ENCODE measurements around the gene DNM1. TPM values are rescaled to one million over a fixed set of nuclear protein-coding genes. Genes with fewer than 3 reads are reported as not detected.

DNM1 gene
- total and polyA plus RNA-seq, 2 donors (not counting 3 experiments of a cell fraction or from before 2014, with no cell fraction given) = 0.59 to 2.9 TPM

DNA sequence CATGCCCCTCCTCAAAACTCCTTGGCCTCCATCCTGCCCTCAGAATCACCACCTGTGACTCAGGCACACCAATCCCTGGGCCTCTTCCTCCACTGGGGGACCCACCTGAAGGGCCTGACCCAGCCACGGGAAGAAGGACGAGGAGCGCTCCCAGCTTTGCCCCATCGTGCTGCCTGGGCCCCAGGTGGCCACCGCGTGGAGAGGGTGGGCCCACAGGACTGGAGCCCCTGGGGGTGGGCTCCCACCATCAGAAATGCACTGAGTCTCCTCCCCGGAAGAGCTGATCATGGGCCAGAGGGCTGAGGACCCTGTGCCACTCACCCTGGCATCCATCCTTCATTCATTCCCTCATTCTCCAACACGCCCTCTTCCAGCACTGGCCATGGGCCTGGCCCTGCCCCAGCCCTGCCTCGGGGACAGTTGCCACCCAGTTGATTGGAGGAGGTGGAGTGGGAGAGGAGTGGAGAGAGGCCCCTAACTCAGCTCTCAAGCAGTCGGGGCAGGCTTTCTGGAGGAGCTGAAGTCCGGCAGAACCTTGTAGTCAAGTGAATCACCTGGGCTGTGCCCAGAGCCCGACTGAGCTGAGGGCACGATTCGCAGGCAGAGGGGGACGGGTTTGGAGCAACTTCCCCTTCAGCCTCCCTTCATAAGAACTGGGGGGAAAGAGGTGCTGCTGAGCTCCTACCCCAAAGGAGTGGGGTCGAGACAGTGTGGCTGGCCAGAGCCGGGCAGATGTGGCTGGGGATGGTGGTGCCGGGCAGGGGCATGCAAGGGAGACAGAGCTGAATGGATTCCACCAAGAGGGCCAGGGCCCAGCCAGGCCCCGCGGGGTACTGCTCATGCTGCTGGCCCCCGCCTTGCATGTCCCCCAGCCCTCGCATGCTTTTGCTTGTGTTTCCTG lies 29.6 kb downstream of the DNM1 start:
- no peaks in the 10 kb centered on the region for H3K4me1 ChIP-seq (ENCODE audit: control insufficient read depth, extremely low read depth, insufficient read depth, low read length)
- POLR2A ChIA-PET = no interaction called here
- no peak overlapping the region for H2AFZ ChIP-seq (ENCODE audit: low read depth, low read length)
- intact Hi-C loops (cut with micrococcal nuclease) = no loop called here
- H3K27ac ChIP-seq (ENCODE audit: insufficient read depth, low read depth, low read length) = no peak overlapping the region
- no peaks in the 10 kb centered on the region for H3K79me2 ChIP-seq (ENCODE audit: control insufficient read depth, insufficient read depth, low read length)
- no peak overlapping the region for H3K4me2 ChIP-seq (ENCODE audit: insufficient read depth, low read length)
- no peak overlapping the region for H3K9ac ChIP-seq (replicated peaks; ENCODE audit: extremely low read depth, insufficient read depth, low read length)
- no peaks in the 10 kb centered on the region for H3K9me1 ChIP-seq (replicated peaks; ENCODE audit: control insufficient read depth, extremely low read depth, insufficient read depth, low read length)
- no peaks in the 10 kb centered on the region for H3K9me3 ChIP-seq (replicated peaks; ENCODE audit: control insufficient read depth, insufficient read depth, low read length)
- CTCF ChIA-PET = interaction anchor here (1.0 to 1.4 kb wide), 2 partner anchors 22 to 40 kb away, joined by 3 to 5 read pairs; no protein-coding TSS in a partner anchor
- DNase-seq (ENCODE audit: low read depth, low spot score) = no peak
- dilution Hi-C loops (cut with MboI; ENCODE audit: extremely low pct_ligation_motif_present, low sequenced_read_pairs) = no loop called here
- no peaks in the 10 kb centered on the region for H3K36me3 ChIP-seq (ENCODE audit: control insufficient read depth in 2 of 2, extremely low read depth in 1 of 2, insufficient read depth in 2 of 2, low read length in 2 of 2)
- H4K20me1 ChIP-seq (replicated peaks; ENCODE audit: control insufficient read depth, extremely low read depth, insufficient read depth, low read length) = no peaks in the 10 kb centered on the region
- no peak overlapping the region for H3K4me3 ChIP-seq (replicated peaks in 1 of 3; ENCODE audit: insufficient read depth in 1 of 3, low read depth in 1 of 3, low read length in 3 of 3)
- H3K27me3 ChIP-seq (ENCODE audit: control insufficient read depth in 2 of 2, insufficient read depth in 2 of 2, low read length in 2 of 2) = peaks cover 0 to 1% of the 10 kb centered on the region in 2 experiments
- no peak for FAIRE-seq
- TF ChIP-seq CTCF (IDR thresholded peaks at IDR 0.05; ENCODE audit: extremely low read depth in 1 of 2, insufficient read depth in 1 of 2, low read depth in 1 of 2, low read length in 2 of 2) (no peak), GATA2 (IDR thresholded peaks at IDR 0.05; ENCODE audit: insufficient read depth, insufficient read length, low read depth, low read length) (no peak), FOS (IDR thresholded peaks at IDR 0.05; ENCODE audit: borderline replicate concordance, insufficient read depth, low read length) (no peak), MYC (IDR thresholded peaks at IDR 0.05; ENCODE audit: low read depth, low read length) (no peak), JUN (IDR thresholded peaks at IDR 0.05; ENCODE audit: borderline replicate concordance, insufficient read depth, insufficient read length, low read depth) (no peak), POLR2AphosphoS5 (IDR thresholded peaks at IDR 0.05; ENCODE audit: insufficient read depth, low read depth, low read length) (no peak), POLR2A (IDR thresholded peaks at IDR 0.05; ENCODE audit: low read depth, low read length) (no peak), EZH2 (IDR thresholded peaks at IDR 0.05; ENCODE audit: borderline replicate concordance, low read depth, low read length, severe bottlenecking) (no peak)
- TF ChIP-seq, protein P1, sequence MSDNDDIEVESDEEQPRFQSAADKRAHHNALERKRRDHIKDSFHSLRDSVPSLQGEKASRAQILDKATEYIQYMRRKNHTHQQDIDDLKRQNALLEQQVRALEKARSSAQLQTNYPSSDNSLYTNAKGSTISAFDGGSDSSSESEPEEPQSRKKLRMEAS (IDR thresholded peaks at IDR 0.05; ENCODE audit: insufficient read depth, insufficient read length) = no peak
- no TSS peak for BruUV-seq (replicated peaks)
